WERI-Rb-1 (cell line): ENCODE results near the gene USE1.

Source experiments
- DNase-seq: peaks from one replicate; pipeline ENCODE4 v3.0.0-alpha.2; 2020
- H3K27ac ChIP-seq: fragments of 250-450 bp; sonication (Bioruptor Pico); 2 replicates; pipeline ENCODE4 v1.5.1; 2020; ENCODE audit warnings: mild to moderate bottlenecking, moderate library complexity
- H3K27me3 ChIP-seq: fragments of 250-450 bp; sonication (Bioruptor Pico); 2 replicates; pipeline ENCODE4 v1.5.1; 2021; ENCODE audit warnings: mild to moderate bottlenecking, low read depth, moderate library complexity; ENCODE audit not compliant: insufficient read depth, severe bottlenecking
- H3K36me3 ChIP-seq: fragments of 250-450 bp; sonication (Bioruptor Pico); 2 replicates; pipeline ENCODE4 v1.5.1; 2020; ENCODE audit warnings: mild to moderate bottlenecking, moderate library complexity
- H3K4me3 ChIP-seq: 2 replicates; pipeline ENCODE4 v1.5.1; 2011; ENCODE audit warnings: low read depth, mild to moderate bottlenecking, control low read depth, low read length
- H3K9me3 ChIP-seq: fragments of 250-450 bp; sonication (Bioruptor Pico); 2 replicates; pipeline ENCODE4 v1.5.1; 2021; ENCODE audit warnings: mild to moderate bottlenecking, moderate library complexity; ENCODE audit not compliant: severe bottlenecking
- TF ChIP-seq, protein P1 (sequence below): IDR thresholded peaks from 2 replicates; pipeline ENCODE4 v1.5.1; 2011; ENCODE audit warnings: low read depth, mild to moderate bottlenecking, control low read depth, inconsistent platforms, low read length

USE1 gene

GRCh38 chr19:17226002-17226933, 11.1 kb downstream of the USE1 start, which contains the start of gene OCEL1:
Gene OCEL1 (plus strand): TSS chr19:17226226. CDS start chr19:17226248, 22 bp downstream.
- DNase-seq: peak; percentile 98
- no peaks in the 10 kb centered on the region for H3K9me3 ChIP-seq
- H3K4me3 ChIP-seq: peak within 1 kb of the TSS; percentile 64
- TF ChIP-seq, protein P1, sequence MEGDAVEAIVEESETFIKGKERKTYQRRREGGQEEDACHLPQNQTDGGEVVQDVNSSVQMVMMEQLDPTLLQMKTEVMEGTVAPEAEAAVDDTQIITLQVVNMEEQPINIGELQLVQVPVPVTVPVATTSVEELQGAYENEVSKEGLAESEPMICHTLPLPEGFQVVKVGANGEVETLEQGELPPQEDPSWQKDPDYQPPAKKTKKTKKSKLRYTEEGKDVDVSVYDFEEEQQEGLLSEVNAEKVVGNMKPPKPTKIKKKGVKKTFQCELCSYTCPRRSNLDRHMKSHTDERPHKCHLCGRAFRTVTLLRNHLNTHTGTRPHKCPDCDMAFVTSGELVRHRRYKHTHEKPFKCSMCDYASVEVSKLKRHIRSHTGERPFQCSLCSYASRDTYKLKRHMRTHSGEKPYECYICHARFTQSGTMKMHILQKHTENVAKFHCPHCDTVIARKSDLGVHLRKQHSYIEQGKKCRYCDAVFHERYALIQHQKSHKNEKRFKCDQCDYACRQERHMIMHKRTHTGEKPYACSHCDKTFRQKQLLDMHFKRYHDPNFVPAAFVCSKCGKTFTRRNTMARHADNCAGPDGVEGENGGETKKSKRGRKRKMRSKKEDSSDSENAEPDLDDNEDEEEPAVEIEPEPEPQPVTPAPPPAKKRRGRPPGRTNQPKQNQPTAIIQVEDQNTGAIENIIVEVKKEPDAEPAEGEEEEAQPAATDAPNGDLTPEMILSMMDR: no peak
- H3K27ac ChIP-seq: peak within 1 kb of the TSS; percentile 80
- H3K27me3 ChIP-seq: no peaks in the 10 kb centered on the region
- H3K36me3 ChIP-seq: peaks cover 31% of the 10 kb centered on the region

GRCh38 chr19:17227798-17228367, 12.7 kb downstream of the USE1 start:
- TF ChIP-seq, protein P1: no peak
- Histone ChIP-seq H3K27ac (peak overlapping the region; percentile 22; the same call in 1 of the 2 replicates), H3K27me3 (no peaks in the 10 kb centered on the region), H3K9me3 (no peaks in the 10 kb centered on the region), H3K36me3 (peaks cover 47% of the 10 kb centered on the region), H3K4me3 (no peak overlapping the region)
- peak; percentile 57 for DNase-seq

- DNase-seq: no peak
- Histone ChIP-seq H3K36me3 (peaks cover 67% of the 10 kb centered on the region), H3K27ac (no peak overlapping the region), H3K4me3 (no peak overlapping the region), H3K9me3 (no peaks in the 10 kb centered on the region), H3K27me3 (no peaks in the 10 kb centered on the region)
- TF ChIP-seq, protein P1: no peak
Measured at GRCh38 chr19:17229890-17230289, 14.7 kb downstream of the USE1 start.

GRCh38 chr19:17232258-17232657, 17.1 kb downstream of the USE1 start:
- no peak for DNase-seq
- TF ChIP-seq, protein P1: no peak
- H3K27ac ChIP-seq: no peak overlapping the region
- no peaks in the 10 kb centered on the region for H3K27me3 ChIP-seq
- H3K36me3 ChIP-seq: peaks cover 84% of the 10 kb centered on the region
- no peaks in the 10 kb centered on the region for H3K9me3 ChIP-seq
- H3K4me3 ChIP-seq: no peak overlapping the region

GRCh38 chr19:17234911-17235299, 19.7 kb downstream of the USE1 start:
- peak; percentile 71 for DNase-seq
- TF ChIP-seq, protein P1: no peak
- Histone ChIP-seq H3K4me3 (peak overlapping the region; percentile 54), H3K36me3 (peaks cover 91% of the 10 kb centered on the region), H3K27ac (peak overlapping the region; percentile 93), H3K27me3 (no peaks in the 10 kb centered on the region), H3K9me3 (no peaks in the 10 kb centered on the region)
